Ecto neural progenitor cell (in vitro differentiated cells): ENCODE measurements around the gene DLGAP1.
"Not testable (repeated sequence)": the region's sequence is repeated elsewhere in the genome, so short reads cannot be mapped to it uniquely, and the experiment has no call there.

Experiments
- DNase-seq: peaks from one replicate; pipeline ENCODE4 v3.0.0-alpha.2; 2018; ENCODE audit warnings: low spot score

DLGAP1 gene

DNA sequence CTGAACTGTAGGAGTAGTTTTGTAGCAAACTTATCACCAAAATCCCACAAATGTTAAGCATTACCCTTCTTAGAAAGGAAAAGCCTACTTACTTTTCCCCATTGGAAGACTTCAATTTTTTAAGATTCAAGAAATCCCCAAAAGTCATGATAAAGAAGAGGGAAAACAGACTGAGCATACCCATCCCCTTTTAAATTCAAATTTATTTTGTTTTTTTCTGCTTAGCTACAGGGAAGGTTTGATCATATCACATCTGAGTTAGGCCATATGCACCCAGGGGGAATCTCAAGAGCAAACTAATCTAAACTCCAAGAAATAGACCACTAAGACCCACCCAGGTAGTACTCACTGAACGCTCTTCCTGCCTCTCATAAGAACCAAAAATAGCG is 830.6 kb downstream of the DLGAP1 start:
- no peak for DNase-seq

DNA sequence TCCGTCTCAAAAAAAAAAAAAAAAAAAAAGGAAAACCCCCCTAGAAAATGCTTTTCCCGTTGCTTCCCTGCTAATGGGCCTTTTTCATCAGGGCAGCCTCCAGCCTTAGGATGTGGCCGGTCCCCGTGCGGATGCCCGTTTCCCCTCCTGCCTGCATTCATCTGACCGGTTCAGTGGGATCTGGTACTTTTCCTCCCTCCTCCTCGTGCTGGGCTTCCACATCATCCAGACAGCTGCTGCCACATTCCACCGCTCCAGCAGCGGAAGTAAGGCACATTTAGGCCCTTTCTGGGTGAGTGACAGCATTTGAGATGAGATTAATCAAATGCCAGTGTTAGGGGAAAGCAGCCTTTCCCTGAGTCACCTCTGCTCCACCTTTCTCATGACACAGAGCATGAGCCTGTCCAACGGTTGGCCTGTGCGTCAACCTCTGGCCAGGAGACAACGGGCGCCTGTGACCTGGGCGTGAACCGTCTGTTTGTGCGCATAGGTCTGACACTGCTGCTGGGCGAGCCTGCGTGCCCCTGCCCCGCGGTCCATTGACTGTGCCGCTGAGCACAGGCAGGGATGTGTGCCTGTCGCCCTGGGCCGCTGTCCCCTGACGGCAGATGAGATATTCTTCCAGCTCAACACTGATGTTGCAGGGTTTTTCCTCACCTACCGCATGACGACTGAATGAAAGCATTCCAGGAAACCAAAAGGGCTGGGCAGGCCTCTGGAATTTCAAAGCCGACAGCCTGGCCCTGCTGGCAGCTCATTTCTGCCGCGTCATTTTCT is 831.1 kb downstream of the DLGAP1 start:
- DNase-seq = peak; percentile 84

DNA sequence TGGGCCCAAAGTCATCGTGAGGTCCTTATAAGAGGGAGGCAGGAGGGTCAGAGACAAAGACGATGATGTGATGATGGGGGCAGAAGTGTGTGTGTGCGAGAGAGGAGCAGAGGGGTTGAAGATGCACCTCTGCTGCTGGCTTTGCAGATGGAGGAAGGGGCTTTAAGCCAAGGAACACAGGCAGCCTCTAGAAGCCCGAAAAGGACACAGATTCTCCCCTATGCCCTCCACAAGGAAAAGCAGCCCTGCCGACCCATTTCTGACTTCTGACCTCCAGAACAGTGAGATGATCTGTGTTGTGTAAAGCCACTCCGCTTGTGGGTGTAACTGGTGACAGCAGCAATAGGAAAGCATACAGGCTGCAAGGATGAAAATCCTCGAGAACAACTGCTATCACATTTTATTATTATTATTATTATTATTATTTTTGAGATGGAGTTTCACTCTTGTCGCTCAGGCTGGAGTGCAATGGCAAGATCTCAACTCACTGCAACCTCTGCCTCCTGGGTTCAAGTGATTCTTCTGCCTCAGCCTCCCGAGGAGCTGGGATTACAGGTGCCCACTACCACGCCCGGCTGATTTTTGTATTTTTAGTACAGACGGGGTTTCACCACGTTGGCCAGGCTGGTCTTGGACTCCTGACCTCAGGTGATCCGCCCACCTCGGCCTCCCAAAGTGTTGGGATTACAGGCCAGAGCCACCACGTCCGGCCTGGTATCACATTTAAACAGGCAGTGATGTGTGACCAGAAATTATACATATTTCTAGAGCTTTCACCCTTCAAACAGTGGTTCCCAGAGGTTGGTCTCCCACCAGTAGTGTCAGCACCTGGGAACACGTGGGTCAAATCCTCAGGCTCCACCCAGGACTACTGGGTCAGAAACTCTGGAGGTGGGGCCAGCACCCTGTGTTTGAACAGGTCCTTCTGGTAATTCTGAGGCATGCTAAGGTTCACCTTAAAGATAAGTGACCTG is 834.7 kb downstream of the DLGAP1 start:
- no peak for DNase-seq

DNA sequence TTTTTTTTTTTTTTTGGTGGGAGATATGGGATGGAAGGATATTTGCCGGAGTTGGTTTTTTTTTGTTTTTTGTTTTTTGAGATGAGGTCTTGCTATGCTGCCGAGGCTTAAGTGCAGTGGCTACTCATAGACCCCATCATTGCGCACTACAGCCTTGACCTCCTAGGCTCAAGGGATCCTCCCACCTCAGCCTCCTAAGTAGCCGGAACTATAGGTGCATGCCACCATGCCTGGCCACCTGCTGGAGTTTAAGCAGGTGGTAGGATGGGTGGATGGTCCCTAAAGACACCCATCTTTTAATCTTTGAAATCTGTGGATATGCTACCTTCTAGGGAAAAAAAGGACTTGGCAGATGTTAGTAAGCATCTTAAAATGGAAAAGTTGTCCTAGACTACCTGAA is 835.4 kb downstream of the DLGAP1 start:
- no peak for DNase-seq

DNA sequence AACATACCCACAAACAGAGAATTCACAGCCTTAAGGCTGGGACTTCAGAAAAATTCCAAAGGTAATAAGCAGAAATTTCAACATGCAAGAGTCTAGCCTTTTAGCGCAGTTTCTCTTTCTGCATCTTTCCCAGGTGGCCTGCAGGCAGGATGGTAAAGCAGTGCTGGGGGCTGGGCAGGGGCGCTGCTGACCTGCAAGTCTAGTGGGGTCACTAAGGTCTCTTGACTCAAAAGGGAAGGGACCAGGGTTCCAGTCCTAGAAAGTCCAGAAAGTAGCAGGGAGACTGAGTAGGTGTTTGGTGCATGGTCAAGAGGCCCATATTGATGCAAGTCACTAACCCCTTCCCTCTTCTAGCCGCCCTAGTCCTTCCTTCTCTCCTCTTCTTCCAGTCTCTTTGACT is 835.9 kb downstream of the DLGAP1 start:
- DNase-seq = no peak

DNA sequence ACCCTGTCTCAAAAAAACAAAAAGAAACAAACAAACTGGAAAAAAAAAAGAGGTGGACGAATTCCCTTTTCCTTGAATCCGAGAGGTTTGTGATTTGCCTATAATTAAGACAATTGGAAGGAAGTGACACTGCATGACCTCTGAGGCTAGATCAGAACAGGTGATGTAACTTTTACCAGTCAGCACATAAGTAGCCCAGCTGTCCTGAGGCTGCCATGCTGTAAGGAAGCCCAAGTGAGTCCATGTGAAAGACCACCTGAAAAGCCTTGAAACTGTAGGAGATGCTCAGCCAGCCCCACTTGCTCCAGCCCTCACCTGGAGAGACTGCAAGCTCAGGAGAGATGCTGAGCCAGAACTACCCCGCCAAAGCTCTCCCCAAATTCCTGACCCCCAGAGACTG is 838.4 kb downstream of the DLGAP1 start:
- no peak for DNase-seq

DNA sequence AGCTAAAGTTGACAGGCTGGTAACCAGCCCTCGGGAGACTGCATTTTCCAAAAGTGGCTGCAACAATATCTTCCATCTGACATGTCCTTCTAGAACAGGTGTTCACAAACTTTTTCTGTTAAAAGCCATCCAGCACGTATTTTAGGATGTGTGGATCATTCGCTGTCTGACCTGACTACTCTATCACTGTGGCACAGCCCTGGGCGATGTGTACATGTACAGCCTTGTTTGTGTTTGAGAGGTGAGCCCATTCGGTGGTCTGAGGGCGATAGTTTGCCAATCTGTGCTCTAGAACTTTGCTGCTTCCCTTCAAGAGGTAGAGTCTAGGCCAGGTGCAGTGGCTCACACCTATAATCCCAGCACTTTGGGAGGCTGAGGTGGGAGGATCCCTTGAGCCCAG is 839.0 kb downstream of the DLGAP1 start:
- DNase-seq = no peak

DNA sequence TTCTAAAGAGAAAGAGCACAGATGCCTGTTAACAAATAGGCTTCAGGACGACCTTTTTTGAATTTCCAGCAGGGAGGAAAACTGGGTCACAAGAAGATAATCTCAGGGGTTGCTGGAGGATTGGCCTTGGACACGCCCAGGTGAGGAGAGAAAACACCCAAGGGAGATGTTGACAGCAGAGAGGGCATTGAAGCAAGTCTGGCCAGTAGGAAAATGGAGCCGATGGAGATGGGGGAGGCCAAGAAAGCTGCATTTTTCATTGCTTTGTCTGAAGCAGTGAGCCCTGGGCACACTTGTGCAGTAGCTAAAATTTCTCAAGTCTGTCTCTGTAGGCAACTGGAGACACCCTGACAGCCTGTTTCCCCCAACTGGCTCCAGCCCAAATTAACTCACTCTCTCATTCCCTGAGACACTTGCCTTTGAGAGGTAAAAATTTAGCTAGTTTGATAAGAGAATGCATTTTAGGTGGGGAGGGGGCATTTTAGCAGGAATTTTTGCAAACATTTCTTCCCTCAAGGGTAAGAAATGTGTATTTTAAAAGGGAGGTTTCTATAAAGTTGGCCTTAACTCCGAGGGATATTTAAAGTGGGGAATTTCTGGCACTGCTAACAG is 839.6 kb downstream of the DLGAP1 start:
- no peak for DNase-seq

DNA sequence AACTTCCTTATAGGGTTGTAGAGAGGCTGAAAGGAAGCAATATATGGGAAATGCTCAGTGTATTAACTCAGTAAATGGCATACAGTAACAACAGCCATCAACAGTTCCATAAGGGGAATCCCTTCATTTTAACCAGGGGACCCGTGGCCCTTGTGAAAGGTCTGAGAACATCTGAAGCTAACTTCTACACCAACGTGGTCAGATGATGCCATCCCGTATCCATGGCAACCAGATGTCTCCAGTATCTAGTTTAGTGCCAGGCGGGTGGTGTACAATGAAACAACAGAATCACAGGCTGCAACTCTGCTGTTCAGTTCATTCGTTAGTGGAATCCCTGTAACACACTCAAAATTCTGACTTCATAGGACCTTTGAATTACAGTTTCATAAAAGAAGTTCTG is 842.8 kb downstream of the DLGAP1 start:
- no peak for DNase-seq

DNA sequence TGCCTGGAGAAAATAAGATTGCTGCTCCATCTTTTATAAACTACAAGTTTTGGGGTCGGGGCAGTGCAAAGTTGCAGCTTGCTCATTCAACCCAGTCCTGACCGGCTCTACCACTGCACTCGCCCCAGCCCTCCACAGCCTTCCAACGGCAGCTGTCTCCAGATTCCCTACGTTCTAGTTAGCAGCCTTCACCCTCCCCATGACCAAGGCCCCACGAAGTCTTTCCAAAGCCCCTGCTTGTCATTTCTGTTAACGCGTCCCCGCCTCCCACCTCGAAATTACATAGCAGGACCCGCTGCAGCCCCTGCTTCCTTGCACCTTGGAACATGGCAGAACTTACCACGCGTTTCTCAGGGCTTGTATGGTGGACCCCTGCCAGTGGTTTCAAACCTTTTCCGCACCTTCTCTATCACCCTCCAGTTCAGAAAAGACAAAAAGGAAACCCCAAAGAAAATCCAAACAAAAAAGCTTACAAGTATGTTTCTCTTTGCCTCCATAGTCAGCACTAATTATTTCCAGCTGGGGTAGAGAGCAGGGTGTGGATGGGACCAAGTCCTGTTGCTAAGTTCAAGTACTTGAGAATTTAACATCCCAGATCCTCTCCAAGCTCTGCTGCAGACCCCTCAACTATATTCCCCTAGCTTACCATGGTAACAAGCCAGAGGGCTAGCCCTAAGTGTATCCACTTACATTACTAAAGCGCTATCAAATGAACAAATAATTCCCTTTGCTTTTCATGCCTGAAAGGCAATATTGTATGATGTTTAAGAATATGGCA is 843.6 kb downstream of the DLGAP1 start:
- no peak for DNase-seq

DNA sequence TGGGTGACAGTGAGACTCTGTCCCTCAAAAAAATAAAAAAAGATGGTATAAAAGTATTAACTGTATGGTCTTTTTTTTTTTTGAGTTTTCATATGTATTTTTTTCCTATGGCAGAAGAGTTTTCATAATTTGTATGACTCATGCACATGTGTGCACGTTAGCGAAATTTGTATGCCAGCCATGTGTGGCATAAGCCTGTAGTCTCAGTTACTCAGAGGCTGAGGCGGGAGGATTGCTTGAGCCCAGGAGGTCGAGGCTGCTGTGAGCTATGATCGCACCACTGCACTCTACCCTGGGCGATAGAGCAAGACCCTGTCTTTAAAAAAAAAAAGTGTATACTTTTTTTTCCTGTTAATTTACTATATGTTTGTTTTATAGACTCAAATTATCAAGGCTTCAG is 844.3 kb downstream of the DLGAP1 start:
- no peak for DNase-seq

DNA sequence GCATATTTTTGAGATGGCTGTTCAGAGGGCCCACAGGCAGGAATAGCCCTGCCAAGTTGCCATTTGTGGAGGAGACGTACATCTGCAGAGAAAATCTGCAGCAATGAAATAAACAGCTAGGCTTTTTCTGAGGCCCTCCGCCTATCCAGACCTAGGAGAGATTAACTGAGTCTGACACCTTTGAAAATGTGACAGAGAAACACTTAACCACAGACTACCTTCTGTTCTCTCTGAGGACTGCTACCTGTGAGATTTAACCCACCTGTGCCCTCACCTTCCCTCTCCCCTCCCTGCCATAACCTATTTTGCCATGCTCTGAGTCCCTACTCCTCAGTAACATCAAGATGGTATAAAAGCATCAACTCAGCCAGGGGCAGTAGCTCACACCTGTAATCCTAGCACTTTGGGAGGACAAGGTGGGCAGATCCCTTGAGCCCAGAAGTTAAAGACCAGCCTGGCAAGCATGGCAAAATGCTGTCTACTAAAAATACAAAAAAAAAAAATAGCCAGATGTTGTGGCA is 844.9 kb downstream of the DLGAP1 start:
- no peak for DNase-seq

DNA sequence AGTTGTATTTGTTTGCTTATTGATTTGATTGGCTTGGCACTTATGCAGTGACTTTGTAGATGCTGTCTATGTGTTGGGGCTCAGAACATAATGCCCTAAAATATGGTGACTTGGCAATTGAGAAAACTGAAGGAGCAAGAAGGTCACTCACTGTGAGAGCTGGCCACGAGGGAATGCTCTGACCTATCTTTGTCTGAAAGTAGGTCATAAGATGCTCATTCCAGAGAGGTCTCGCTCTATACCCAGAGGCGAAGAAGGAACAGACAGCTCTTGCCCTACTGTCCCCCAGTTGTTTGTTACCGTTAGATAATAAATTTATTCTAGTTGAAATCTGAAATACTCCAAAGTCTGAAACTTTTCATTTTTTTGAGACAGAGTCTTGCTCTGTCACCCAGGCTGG is 846.6 kb downstream of the DLGAP1 start:
- no peak for DNase-seq

DNA sequence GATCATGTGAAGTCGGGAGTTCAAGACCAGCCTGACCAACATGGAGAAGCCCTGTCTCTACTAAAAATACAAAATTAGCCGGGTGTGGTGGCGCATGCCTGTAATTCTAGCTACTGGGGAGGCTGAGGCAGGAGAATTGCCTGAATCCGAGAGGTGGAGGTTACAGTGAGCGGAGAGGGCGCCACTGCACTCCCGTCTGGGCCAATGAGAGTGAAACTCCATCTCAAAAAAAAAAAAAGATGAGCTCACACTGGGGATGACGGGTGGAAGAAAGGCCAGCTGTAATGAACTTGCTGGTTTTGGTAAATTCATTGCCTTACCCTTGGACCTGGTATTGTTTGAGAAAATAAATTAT is 847.0 kb downstream of the DLGAP1 start:
- DNase-seq = not testable (repeated sequence)

DNA sequence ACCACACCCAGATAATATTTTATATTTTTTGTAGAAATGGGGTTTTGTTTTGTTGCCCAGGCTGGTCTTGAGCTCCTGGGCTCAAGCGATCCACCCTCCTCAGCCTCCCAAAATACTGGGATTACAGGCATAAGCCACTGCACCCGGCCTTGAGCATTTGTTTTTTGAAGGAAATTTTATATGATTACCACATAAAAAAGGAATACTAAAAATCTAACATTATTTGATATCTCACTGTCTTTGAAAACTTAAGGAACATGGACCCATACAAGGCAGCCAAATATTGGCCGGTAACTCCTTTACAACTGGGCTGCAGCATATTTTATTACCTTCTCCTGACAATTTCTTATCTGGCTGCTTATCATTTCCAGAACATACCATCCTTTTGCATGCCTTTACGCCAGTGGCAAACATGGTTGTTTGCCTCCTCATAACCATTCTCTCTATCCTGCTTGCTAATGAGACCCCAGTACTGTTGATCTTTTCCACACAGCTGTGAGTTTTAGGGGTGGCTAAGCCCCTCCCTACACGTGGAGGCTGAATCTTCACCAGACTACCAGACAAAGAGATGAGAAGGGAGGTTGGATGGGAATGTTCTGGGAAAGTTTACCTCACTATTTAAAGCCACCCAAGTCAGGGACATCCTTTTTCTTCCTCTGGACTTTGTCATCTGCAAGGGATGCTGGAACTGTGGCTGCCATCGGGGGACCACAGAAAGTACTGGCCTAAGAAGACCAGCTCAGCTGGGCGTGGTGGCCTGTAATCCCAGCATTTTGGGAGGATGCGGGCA is 847.6 kb downstream of the DLGAP1 start:
- no peak for DNase-seq

DNA sequence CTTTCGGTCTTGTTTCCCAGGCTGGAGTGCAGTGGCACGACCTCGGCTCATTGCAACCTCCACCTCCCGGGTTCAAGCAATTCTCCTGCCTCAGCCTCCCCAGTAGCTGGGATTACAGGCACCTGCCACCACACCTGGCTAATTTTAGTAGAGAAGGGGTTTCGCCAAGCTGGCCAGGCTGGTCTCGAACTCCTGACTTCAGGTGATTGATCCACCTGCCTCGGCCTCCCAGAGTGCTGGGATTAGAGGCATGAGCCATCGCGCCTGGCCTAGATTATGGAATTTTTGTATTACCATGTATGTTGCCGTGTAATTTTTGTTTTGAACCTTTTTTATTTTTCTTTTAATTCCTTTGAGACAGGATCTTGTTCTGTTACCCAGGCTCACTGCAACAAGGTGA is 848.2 kb downstream of the DLGAP1 start:
- DNase-seq = not testable (repeated sequence)

DNA sequence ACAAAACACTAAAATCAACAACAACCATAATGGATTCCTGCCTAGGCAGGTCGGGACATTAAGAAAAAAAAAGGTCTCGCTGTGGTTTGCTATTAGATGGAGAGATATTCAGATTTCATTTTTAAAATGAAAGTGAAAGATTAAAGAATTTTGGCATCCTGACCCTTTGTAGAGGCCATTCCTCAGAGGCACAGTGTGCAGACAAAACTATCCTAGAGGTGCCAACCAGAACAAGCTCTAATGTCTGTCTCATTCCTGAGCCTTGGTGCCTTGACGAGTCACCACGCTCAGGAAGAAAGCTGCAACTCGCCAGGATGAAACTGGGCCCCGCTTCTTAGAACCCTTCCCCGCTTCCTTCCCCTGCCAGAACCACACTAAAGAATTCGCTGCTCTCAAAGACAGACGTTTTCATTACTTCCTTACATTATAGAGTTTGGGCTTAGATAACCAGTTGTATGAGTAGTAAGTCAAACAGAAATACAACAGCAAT is 849.1 kb downstream of the DLGAP1 start:
- no peak for DNase-seq

DNA sequence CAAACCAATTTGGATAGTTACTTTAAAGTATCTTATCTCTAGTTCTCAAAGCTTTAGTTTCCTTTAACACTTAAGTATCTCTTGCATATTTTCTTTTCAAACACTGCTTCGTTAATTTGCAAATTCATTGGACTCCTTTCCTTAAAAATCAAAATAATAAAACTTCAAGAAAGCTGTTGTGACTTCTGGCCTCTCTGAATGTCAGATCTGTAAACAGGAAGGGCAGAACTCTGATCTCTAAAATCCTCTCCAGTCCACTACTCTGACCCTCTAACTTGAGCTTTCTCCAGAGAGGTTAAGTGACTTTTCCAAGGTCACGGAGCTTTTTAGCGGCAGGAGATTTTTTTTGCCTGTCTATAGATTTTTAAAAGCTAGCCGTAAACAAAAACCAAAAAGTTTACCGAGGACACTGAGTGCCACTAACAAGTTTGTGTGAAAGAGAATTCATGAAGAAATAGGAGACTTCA is 849.6 kb downstream of the DLGAP1 start:
- no peak for DNase-seq

DNA sequence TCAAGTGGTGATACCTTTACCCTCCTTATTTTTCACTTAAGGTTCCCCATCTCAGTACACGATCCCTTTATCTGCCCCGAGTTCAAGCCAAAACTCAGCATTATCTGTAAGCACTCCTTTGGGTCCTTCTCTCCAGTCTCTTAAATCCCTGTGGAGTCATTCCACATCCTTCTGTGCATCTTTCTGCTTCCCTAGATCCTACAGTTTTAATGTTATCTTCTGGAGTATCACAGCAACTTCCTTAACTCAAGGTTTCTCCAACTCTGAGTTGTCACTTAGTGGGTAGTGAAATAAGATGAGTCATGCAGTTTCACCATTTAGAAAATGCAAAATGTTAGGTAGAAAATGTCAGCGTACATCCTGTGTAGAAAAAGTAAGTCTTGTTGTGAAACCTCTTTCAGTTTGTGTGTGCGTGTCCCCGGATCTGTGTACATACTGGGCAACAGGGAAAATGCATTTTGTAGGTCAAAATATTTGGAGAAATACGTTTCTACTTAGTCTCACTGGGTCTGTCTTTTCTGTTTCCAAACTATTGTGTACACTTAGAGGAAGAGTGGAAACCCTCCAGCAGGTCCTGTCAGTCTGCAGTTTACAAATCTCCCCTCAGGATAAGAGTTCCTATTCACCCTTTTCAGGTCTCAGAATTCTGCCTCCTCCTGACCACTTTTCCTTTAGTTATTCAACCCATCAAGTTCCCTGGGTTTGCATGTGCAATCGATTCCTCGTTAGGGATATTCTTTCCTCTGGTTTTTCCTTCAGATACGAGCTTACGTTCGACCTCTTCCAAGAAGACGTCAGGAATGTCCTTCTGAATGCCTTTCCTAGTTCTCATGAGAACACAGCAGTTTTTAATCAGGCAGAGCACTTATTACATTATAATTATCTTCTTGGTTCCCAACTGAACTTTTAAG is 850.4 kb downstream of the DLGAP1 start:
- DNase-seq = no peak

DNA sequence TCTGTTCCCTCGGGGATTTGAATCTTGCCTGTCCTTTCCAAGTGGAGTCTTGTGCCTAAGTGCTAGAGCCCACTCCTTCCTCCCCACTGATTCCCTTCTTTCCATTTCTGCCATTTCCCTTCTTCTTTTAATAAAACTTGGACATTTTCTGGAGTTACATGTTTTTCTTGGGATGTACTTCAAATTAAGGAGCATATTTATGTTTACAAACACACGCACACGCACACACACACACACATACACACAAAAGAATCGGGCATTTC is 850.9 kb downstream of the DLGAP1 start:
- DNase-seq = no peak
